Measurements from ENCODE around the gene TRH.
A peak's percentile ranks its signal among the peaks of the same experiment; 100 is the strongest.

TRH gene

GRCh38 chr3:129974564-129974832 is at the start of gene TRH:
TSS of gene TRH (plus strand) at chr3:129974720. CDS start at chr3:129975817, 1,097 bp downstream.
- Mint-ChIP-seq H3K36me3 (ENCODE audit: low read depth) (no peaks in the 10 kb centered on the region), H3K27me3 (ENCODE audit: low read depth) (peaks cover 76% of the 10 kb centered on the region), H3K27ac (no peak within 1 kb of the TSS), H3K9me3 (no peaks in the 10 kb centered on the region), H3K4me1 (ENCODE audit: low read depth) (peaks cover 3% of the 10 kb centered on the region), H3K4me3 (peak within 1 kb of the TSS; percentile 21)

- no peak overlapping the region for H3K27ac Mint-ChIP-seq
- no peaks in the 10 kb centered on the region for H3K4me1 Mint-ChIP-seq (ENCODE audit: low read depth)
- H3K36me3 Mint-ChIP-seq (ENCODE audit: low read depth): peaks cover 2% of the 10 kb centered on the region
- H3K4me3 Mint-ChIP-seq: no peak overlapping the region
- H3K27me3 Mint-ChIP-seq (ENCODE audit: low read depth): peaks cover 5% of the 10 kb centered on the region
- H3K9me3 Mint-ChIP-seq: peaks cover 14% of the 10 kb centered on the region
These were observed 47.4 kb upstream of the TRH start for GRCh38 chr3:129927072-129927471.

GRCh38 chr3:129929383-129929782 is 45.1 kb upstream of the TRH start:
- H3K9me3 Mint-ChIP-seq: peaks cover 14% of the 10 kb centered on the region
- peaks cover under 1% of the 10 kb centered on the region for H3K4me1 Mint-ChIP-seq (ENCODE audit: low read depth)
- peaks cover 5% of the 10 kb centered on the region for H3K27me3 Mint-ChIP-seq (ENCODE audit: low read depth)
- H3K36me3 Mint-ChIP-seq (ENCODE audit: low read depth): peaks cover 2% of the 10 kb centered on the region
- no peak overlapping the region for H3K4me3 Mint-ChIP-seq
- no peak overlapping the region for H3K27ac Mint-ChIP-seq

GRCh38 chr3:129933471-129933870 is 41.0 kb upstream of the TRH start:
- Mint-ChIP-seq H3K36me3 (ENCODE audit: low read depth) (peaks cover 2% of the 10 kb centered on the region), H3K4me1 (ENCODE audit: low read depth) (peaks cover 7% of the 10 kb centered on the region), H3K27ac (no peak overlapping the region), H3K4me3 (no peak overlapping the region), H3K9me3 (peaks cover 10% of the 10 kb centered on the region), H3K27me3 (ENCODE audit: low read depth) (peaks cover 4% of the 10 kb centered on the region)

GRCh38 chr3:129934234-129935123 is 40.0 kb upstream of the TRH start:
- H3K4me1 Mint-ChIP-seq (ENCODE audit: low read depth): peaks cover 7% of the 10 kb centered on the region
- H3K27me3 Mint-ChIP-seq (ENCODE audit: low read depth): peaks cover 4% of the 10 kb centered on the region
- no peak overlapping the region for H3K27ac Mint-ChIP-seq
- H3K4me3 Mint-ChIP-seq: no peak overlapping the region
- H3K9me3 Mint-ChIP-seq: peaks cover 7% of the 10 kb centered on the region
- peaks cover under 1% of the 10 kb centered on the region for H3K36me3 Mint-ChIP-seq (ENCODE audit: low read depth)

GRCh38 chr3:129936757-129937156 is 37.8 kb upstream of the TRH start:
- Mint-ChIP-seq H3K36me3 (ENCODE audit: low read depth) (no peaks in the 10 kb centered on the region), H3K27me3 (ENCODE audit: low read depth) (peaks cover 4% of the 10 kb centered on the region), H3K9me3 (no peaks in the 10 kb centered on the region), H3K27ac (no peak overlapping the region), H3K4me3 (peak overlapping the region; percentile 52), H3K4me1 (ENCODE audit: low read depth) (peaks cover 7% of the 10 kb centered on the region)

- no peaks in the 10 kb centered on the region for H3K36me3 Mint-ChIP-seq (ENCODE audit: low read depth)
- no peaks in the 10 kb centered on the region for H3K9me3 Mint-ChIP-seq
- H3K27me3 Mint-ChIP-seq (ENCODE audit: low read depth): peaks cover 9% of the 10 kb centered on the region
- H3K4me3 Mint-ChIP-seq: no peak overlapping the region
- H3K27ac Mint-ChIP-seq: no peak overlapping the region
- peaks cover 7% of the 10 kb centered on the region for H3K4me1 Mint-ChIP-seq (ENCODE audit: low read depth)
These were observed 36.8 kb upstream of the TRH start for GRCh38 chr3:129937717-129938116.

- Mint-ChIP-seq H3K4me3 (no peak overlapping the region), H3K27ac (no peak overlapping the region), H3K4me1 (ENCODE audit: low read depth) (peaks cover 7% of the 10 kb centered on the region), H3K36me3 (ENCODE audit: low read depth) (no peaks in the 10 kb centered on the region), H3K9me3 (no peaks in the 10 kb centered on the region), H3K27me3 (ENCODE audit: low read depth) (peaks cover 12% of the 10 kb centered on the region)
These were observed 36.2 kb upstream of the TRH start for GRCh38 chr3:129938140-129938930.

GRCh38 chr3:129940086-129940485 is 34.4 kb upstream of the TRH start:
- Mint-ChIP-seq H3K36me3 (ENCODE audit: low read depth) (no peaks in the 10 kb centered on the region), H3K27ac (no peak overlapping the region), H3K4me1 (ENCODE audit: low read depth) (peaks cover 5% of the 10 kb centered on the region), H3K9me3 (no peaks in the 10 kb centered on the region), H3K4me3 (no peak overlapping the region), H3K27me3 (ENCODE audit: low read depth) (peaks cover 15% of the 10 kb centered on the region)

- Mint-ChIP-seq H3K27ac (no peak overlapping the region), H3K4me3 (no peak overlapping the region), H3K9me3 (no peaks in the 10 kb centered on the region), H3K27me3 (ENCODE audit: low read depth) (peaks cover 14% of the 10 kb centered on the region), H3K36me3 (ENCODE audit: low read depth) (no peaks in the 10 kb centered on the region), H3K4me1 (ENCODE audit: low read depth) (no peaks in the 10 kb centered on the region)
These were observed 32.2 kb upstream of the TRH start for GRCh38 chr3:129942296-129942695.

GRCh38 chr3:129943020-129943419 is 31.5 kb upstream of the TRH start:
- H3K4me3 Mint-ChIP-seq: no peak overlapping the region
- no peaks in the 10 kb centered on the region for H3K4me1 Mint-ChIP-seq (ENCODE audit: low read depth)
- no peaks in the 10 kb centered on the region for H3K36me3 Mint-ChIP-seq (ENCODE audit: low read depth)
- peaks cover 14% of the 10 kb centered on the region for H3K27me3 Mint-ChIP-seq (ENCODE audit: low read depth)
- no peaks in the 10 kb centered on the region for H3K9me3 Mint-ChIP-seq
- no peak overlapping the region for H3K27ac Mint-ChIP-seq

- no peaks in the 10 kb centered on the region for H3K9me3 Mint-ChIP-seq
- peaks cover 14% of the 10 kb centered on the region for H3K27me3 Mint-ChIP-seq (ENCODE audit: low read depth)
- H3K36me3 Mint-ChIP-seq (ENCODE audit: low read depth): no peaks in the 10 kb centered on the region
- H3K4me1 Mint-ChIP-seq (ENCODE audit: low read depth): no peaks in the 10 kb centered on the region
- no peak overlapping the region for H3K4me3 Mint-ChIP-seq
- H3K27ac Mint-ChIP-seq: no peak overlapping the region
These were observed 29.8 kb upstream of the TRH start for GRCh38 chr3:129944709-129945108.

GRCh38 chr3:129947538-129948240 is 26.8 kb upstream of the TRH start:
- Mint-ChIP-seq H3K9me3 (no peaks in the 10 kb centered on the region), H3K4me1 (ENCODE audit: low read depth) (no peaks in the 10 kb centered on the region), H3K27ac (no peak overlapping the region), H3K36me3 (ENCODE audit: low read depth) (no peaks in the 10 kb centered on the region), H3K27me3 (ENCODE audit: low read depth) (peaks cover 9% of the 10 kb centered on the region), H3K4me3 (no peak overlapping the region)

- Mint-ChIP-seq H3K4me1 (ENCODE audit: low read depth) (no peaks in the 10 kb centered on the region), H3K27me3 (ENCODE audit: low read depth) (peaks cover 3% of the 10 kb centered on the region), H3K27ac (no peak overlapping the region), H3K4me3 (no peak overlapping the region), H3K9me3 (no peaks in the 10 kb centered on the region), H3K36me3 (ENCODE audit: low read depth) (no peaks in the 10 kb centered on the region)
These were observed 24.0 kb upstream of the TRH start for GRCh38 chr3:129950318-129951046.

Measured in T-helper 1 cell treated with Interleukin-12 subunit alpha and Interleukin-12 subunit beta and Interleukin-4 antibody, amounts not matched to agents 30 μg/mL and 1 μg/mL, for 36 hours (primary cell).